ENCODE results near the gene AJAP1.

Gene AJAP1

DNA sequence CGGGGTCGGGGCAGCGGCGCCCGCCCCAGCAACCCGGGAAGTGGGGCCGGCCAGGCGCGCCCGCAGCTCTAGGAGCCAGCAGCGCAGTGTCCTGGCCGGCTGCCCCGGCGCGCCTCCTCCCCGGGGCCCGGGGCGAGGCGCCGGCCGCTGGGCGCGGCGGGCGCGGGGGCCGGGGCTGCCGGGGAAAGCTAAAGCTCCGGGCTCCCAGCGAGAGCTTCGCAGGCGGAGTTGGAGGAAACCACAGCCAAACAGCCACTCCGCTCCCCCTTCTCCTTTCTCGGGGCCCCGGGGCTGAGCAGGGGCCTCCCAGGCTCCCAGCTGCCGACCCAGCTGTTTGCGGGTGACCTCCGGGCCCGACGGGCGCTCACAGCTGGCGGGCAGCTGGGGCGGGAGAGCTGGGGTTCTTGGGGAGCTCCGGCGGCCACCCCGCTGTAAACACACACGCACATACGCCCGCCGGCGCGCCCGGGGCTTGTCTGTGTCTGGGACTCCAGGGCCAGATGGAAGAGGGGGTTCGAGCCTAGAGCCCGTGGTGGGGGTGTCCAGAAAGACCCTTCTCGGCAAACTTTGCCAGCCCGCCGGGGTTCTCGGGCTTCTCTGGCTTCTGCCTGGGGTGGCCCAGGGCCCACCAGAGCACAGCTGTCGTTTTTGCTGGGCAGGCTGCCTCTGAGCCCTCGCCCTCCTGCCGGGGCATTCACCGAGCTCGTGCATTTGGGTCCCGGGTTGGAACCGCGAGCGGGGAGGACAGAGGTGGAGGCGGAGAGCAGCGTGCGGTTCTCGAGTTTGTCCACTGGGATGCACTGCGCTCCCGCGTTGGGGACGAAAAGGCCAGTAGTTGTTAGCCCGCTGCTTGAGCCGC is 1.5 kb downstream of the AJAP1 start:
- POLR2A ChIA-PET, result no interaction called here
- TF ChIP-seq, protein P1, sequence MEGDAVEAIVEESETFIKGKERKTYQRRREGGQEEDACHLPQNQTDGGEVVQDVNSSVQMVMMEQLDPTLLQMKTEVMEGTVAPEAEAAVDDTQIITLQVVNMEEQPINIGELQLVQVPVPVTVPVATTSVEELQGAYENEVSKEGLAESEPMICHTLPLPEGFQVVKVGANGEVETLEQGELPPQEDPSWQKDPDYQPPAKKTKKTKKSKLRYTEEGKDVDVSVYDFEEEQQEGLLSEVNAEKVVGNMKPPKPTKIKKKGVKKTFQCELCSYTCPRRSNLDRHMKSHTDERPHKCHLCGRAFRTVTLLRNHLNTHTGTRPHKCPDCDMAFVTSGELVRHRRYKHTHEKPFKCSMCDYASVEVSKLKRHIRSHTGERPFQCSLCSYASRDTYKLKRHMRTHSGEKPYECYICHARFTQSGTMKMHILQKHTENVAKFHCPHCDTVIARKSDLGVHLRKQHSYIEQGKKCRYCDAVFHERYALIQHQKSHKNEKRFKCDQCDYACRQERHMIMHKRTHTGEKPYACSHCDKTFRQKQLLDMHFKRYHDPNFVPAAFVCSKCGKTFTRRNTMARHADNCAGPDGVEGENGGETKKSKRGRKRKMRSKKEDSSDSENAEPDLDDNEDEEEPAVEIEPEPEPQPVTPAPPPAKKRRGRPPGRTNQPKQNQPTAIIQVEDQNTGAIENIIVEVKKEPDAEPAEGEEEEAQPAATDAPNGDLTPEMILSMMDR (IDR thresholded peaks at IDR 0.05; ENCODE audit: control extremely low read depth, extremely low read depth, low read depth, missing control alignments), result peak; percentile 22
- CTCF ChIA-PET, result interaction anchor here (1.6 kb wide), 1 partner anchor 23 kb away, joined by 3 read pairs; no protein-coding TSS in a partner anchor
- no peak for DNase-seq (ENCODE audit: extremely low spot score)

DNA sequence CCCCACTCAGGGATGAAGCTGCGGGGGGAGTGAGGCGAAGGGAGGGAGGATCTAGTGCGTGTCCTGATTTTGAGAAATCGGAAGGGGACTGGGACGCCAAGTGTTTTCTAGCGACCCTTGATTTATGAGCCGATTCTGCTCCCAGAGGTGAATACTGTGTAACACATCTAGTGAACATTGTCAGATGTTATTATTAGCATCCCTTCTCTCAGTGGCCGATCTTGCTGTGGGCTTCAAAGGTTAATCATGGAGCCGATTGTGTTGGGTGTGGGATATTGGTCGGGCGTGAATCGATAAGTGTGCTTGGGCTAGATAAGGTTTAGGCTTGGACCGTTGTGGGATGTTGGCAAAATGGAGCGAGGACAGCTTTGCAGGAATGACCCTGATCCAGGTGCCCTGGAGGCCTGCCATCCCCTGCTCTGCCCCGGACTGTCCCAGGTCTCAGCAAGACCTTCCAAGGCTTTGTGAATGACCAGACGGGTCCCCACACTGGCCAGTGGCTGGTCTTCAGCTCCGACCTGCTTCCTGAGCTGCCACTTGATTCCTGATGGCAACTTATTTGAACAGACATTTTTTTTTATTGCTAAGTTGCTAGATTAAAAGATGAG is 2.2 kb downstream of the AJAP1 start:
- no peak for DNase-seq (ENCODE audit: extremely low spot score)

DNA sequence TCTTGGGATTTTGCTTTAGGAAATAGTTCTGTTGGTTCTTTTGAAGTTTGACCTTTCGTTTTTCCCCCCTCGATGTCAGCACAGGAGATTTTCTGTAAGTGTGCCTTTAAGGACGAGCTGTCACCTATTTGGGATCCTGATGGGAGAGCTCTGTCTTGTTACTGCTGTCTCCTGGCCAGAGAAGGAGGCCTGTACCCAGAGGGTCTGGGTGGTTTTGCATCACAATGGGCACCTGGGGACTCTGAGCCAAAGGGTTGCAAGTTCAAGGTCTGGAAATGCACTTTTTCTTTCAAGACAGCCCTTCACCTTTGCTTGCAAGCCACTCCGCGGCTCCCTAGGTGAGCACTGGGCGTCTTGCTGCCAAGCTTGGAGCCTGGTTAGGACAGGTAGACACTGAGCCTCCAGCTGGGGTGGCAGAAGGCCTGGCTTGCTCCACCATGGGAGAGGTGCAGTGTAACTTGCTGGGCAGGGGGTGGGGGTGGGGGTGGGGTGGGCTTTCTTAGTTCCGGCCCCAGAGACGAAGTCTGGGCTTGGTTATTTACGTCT is 2.9 kb downstream of the AJAP1 start:
- CTCF ChIA-PET, result interaction anchor here (1.6 kb wide), 1 partner anchor 22 kb away, joined by 3 read pairs; no protein-coding TSS in a partner anchor
- POLR2A ChIA-PET, result no interaction called here
- TF ChIP-seq, protein P1 (IDR thresholded peaks at IDR 0.05; ENCODE audit: control extremely low read depth, extremely low read depth, low read depth, missing control alignments), result no peak
- no peak for DNase-seq (ENCODE audit: extremely low spot score)

More for the DNA sequence above, 2.2 kb downstream of the AJAP1 start:
- ChIA-PET CTCF (interaction anchor here (1.6 kb wide), 1 partner anchor 22 kb away, joined by 3 read pairs; no protein-coding TSS in a partner anchor), POLR2A (no interaction called here)
- TF ChIP-seq, protein P1 (IDR thresholded peaks at IDR 0.05; ENCODE audit: control extremely low read depth, extremely low read depth, low read depth, missing control alignments), result no peak

DNA sequence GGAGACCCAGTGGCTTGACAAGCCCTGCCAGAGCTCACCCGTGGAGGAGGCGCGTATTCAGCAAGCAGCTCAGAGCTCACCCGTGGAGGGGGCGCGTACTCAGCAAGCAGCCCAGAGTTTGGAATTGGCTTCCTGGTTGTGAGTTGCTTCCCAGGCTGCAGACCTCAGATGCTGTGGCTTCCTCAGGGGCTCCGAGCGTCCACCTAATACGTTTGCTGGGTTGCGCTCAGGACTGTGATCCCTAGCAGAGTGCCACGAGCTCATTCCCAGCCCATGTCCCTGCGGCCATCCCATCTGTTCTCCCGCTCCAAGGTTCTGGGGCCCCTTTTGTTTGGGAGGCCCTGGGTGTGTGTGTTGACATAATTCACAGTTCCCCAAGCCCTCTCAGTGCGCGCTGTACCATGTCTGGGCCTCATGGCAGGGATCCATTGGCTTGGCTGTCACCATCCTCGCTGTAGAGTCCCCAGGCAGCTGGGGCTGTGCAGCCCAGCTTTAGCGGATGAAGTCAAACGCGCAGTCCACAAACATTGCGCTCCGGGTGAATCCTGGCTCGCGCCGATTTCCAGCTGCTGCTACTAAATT is 3.6 kb downstream of the AJAP1 start:
- TF ChIP-seq, protein P1 (IDR thresholded peaks at IDR 0.05; ENCODE audit: control extremely low read depth, extremely low read depth, low read depth, missing control alignments), result no peak
- ChIA-PET POLR2A (no interaction called here), CTCF (no interaction called here)
- DNase-seq (ENCODE audit: extremely low spot score), result no peak

DNA sequence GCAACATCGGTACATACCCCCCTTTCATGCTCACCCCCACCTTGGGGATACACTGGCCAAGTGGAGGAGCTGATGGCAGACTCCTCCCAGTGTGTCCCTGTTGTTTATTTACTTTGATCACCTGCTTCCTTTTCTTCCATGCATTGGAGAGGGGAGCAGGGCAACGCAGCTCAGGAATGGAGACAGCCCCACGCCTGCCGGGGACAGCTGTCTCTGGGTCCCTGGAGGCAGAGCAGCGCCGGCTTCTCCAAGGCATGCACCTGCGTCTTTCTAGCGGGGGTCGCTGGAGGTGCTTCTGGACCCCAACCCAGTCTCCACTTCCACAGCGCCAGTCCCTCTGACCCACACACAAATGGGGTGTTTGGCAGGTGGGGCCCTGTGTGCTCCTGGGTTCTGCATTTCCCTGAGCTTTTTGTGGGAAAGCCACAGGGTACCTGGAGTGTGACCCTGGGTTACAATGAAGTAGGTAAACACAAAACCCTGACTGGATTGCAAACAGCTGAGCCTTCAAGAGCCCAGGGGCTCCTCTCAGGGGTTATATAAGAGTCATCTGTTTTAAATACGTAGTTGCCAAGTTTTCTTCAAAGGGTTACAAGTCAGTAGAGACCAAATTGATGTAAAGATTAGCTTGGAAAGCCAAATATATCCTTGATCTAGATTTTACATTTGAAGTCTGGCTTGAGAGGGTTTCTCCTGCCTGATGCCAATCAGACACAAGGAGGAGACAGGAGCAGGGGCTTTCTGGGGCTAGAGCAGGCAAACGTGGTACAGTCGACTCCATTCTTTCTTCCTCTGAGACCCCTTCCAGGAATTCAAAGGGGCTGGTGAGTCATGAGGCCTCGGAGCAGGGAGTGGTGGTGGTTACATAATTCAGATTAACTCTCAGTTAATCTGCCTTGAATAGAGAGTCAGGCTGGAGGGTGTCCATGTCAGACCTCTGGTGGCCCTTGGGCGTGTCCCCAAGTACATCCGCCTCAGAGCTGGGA is 4.5 kb downstream of the AJAP1 start:
- POLR2A ChIA-PET, result no interaction called here

More for the DNA sequence above, 4.5 kb downstream of the AJAP1 start:
- CTCF ChIA-PET, result no interaction called here
- TF ChIP-seq, protein P1 (IDR thresholded peaks at IDR 0.05; ENCODE audit: control extremely low read depth, extremely low read depth, low read depth, missing control alignments), result no peak
- DNase-seq (ENCODE audit: extremely low spot score), result no peak

All from GM10248 (cell line).